DMS 273 (cell line): ENCODE measurements around the gene LNP1.
"Not testable (repeated sequence)": the region's sequence is repeated elsewhere in the genome, so short reads cannot be mapped to it uniquely, and the experiment has no call there.

Experiments used
- DNase-seq: peaks from one replicate; lab custom pipeline; 2025; ENCODE audit not compliant: unreplicated experiment; lab: John Stamatoyannopoulos, UW

LNP1 gene

GRCh38 chr3:100400780-100401673 lies at the start of gene LNP1, which contains the start of gene TOMM70:
TSS of gene LNP1 (plus strand) at chr3:100401539. CDS start at chr3:100429730, 28,191 bp downstream.
TSS of gene TOMM70 (minus strand) at chr3:100401089. CDS start at chr3:100400949, 140 bp downstream.
- DNase-seq = peak; percentile 100

GRCh38 chr3:100351770-100352169 lies 49.6 kb upstream of the LNP1 start:
- not testable (repeated sequence) for DNase-seq

- no peak for DNase-seq
These were observed 48.8 kb upstream of the LNP1 start for GRCh38 chr3:100352296-100353231.

GRCh38 chr3:100354850-100355249 lies 46.5 kb upstream of the LNP1 start:
- peak; percentile 85 for DNase-seq

GRCh38 chr3:100358413-100358812 lies 42.9 kb upstream of the LNP1 start:
- DNase-seq = no peak

GRCh38 chr3:100359035-100359434 lies 42.3 kb upstream of the LNP1 start:
- no peak for DNase-seq

- no peak for DNase-seq
These were observed 40.4 kb upstream of the LNP1 start for GRCh38 chr3:100360757-100361496.

- DNase-seq = no peak
These were observed 39.4 kb upstream of the LNP1 start for GRCh38 chr3:100361897-100362296.

- DNase-seq = no peak
These were observed 36.9 kb upstream of the LNP1 start for GRCh38 chr3:100364421-100364820.

- no peak for DNase-seq
These were observed 34.9 kb upstream of the LNP1 start for GRCh38 chr3:100366424-100366823.

- DNase-seq = peak; percentile 14
These were observed 32.9 kb upstream of the LNP1 start for GRCh38 chr3:100368441-100368840.

- no peak for DNase-seq
These were observed 30.6 kb upstream of the LNP1 start for GRCh38 chr3:100370756-100371155.

- DNase-seq = no peak
These were observed 26.8 kb upstream of the LNP1 start for GRCh38 chr3:100374521-100374920.

- DNase-seq = no peak
These were observed 25.0 kb upstream of the LNP1 start for GRCh38 chr3:100376301-100376700.

- DNase-seq = no peak
These were observed 16.4 kb upstream of the LNP1 start for GRCh38 chr3:100384733-100385525.

GRCh38 chr3:100386437-100387074 lies 14.8 kb upstream of the LNP1 start:
- DNase-seq = no peak

- no peak for DNase-seq
These were observed 12.3 kb upstream of the LNP1 start for GRCh38 chr3:100389025-100389424.

- no peak for DNase-seq
These were observed 5.5 kb upstream of the LNP1 start for GRCh38 chr3:100395679-100396431.

GRCh38 chr3:100396967-100397366 lies 4.4 kb upstream of the LNP1 start:
- peak; percentile 16 for DNase-seq
